Measurements from ENCODE around the gene SPTLC2. TPM values are rescaled to one million over a fixed set of nuclear protein-coding genes. Genes with fewer than 3 reads are reported as not detected.

The SPTLC2 gene
- total RNA-seq, 1 experiment from 2014 or later = 32.6 TPM

GRCh38 chr14:77646907-77647306, 30.5 kb upstream of the SPTLC2 start:
- H3T11ph ChIP-seq (ENCODE audit: low read length) = no peak overlapping the region
- H2BK20ac ChIP-seq (ENCODE audit: low read depth, low read length, poor library complexity, severe bottlenecking) = no peak overlapping the region
- Mint-ChIP-seq H3K9me3 (peaks cover 0 to 5% of the 10 kb centered on the region in 2 experiments; a peak in 2 of 5 replicates), H3K4me1 (no peaks in the 10 kb centered on the region), H3K36me3 (ENCODE audit: insufficient read depth in 1 of 3, low read depth in 3 of 3) (no peaks in the 10 kb centered on the region), H3K27me3 (ENCODE audit: low read depth) (peaks cover 5% of the 10 kb centered on the region; the same call in 1 of the 2 replicates), H3K4me3 (no peak overlapping the region), H3K27ac (no peak overlapping the region)
- H2BK12ac ChIP-seq (ENCODE audit: insufficient read length, low read depth, low read length) = no peak overlapping the region
- no peak overlapping the region for H3K56ac ChIP-seq (ENCODE audit: insufficient read length, low read depth, low read length)
- H2BK120ac ChIP-seq (ENCODE audit: low read depth, low read length, poor library complexity, severe bottlenecking) = no peak overlapping the region
- H4K5ac ChIP-seq (ENCODE audit: insufficient read length, low read depth, low read length) = no peak overlapping the region
- no peaks in the 10 kb centered on the region for H3K23me2 ChIP-seq (ENCODE audit: insufficient read length, low read depth, low read length, poor library complexity, severe bottlenecking)
- DNase-seq = no peak
- H3K14ac ChIP-seq (ENCODE audit: insufficient read depth, low read length) = no peak overlapping the region
- H3K4ac ChIP-seq (ENCODE audit: low read depth, low read length) = no peak overlapping the region
- no peak overlapping the region for H3K9ac ChIP-seq (ENCODE audit: extremely low read depth, insufficient read length, low read length)
- H2BK15ac ChIP-seq (ENCODE audit: low read depth, low read length) = no peak overlapping the region
- no peaks in the 10 kb centered on the region for H3K27me3 ChIP-seq (ENCODE audit: insufficient read depth, low read length)
- H2AK5ac ChIP-seq (ENCODE audit: insufficient read length, low read length) = no peak overlapping the region
- no peak overlapping the region for H3K23ac ChIP-seq (ENCODE audit: insufficient read length, low read depth, low read length)
- no peak overlapping the region for H3K27ac ChIP-seq (ENCODE audit: insufficient read length, low read depth, low read length)
- no peaks in the 10 kb centered on the region for H3K9me3 ChIP-seq (ENCODE audit: control insufficient read depth, low read depth, low read length)
- H2AFZ ChIP-seq (ENCODE audit: low read length) = no peak overlapping the region
- no peaks in the 10 kb centered on the region for H3K4me1 ChIP-seq (ENCODE audit: insufficient read depth, low read length)
- H3K18ac ChIP-seq (ENCODE audit: insufficient read length, low read depth, low read length) = no peak overlapping the region
- no peaks in the 10 kb centered on the region for H4K20me1 ChIP-seq (ENCODE audit: control insufficient read depth, insufficient read depth, insufficient read length)
- H4K8ac ChIP-seq (replicated peaks; ENCODE audit: insufficient read length, low read depth, low read length) = no peak overlapping the region
- no peak overlapping the region for H3K4me2 ChIP-seq (ENCODE audit: insufficient read depth, insufficient read length, low read length)
- H4K91ac ChIP-seq (ENCODE audit: insufficient read length, low read depth, low read length) = no peak overlapping the region
- H3K79me1 ChIP-seq (ENCODE audit: insufficient read depth, low read depth, low read length, poor library complexity, severe bottlenecking) = no peaks in the 10 kb centered on the region
- no CpG with 5 or more reads among the region's 4 CpGs for WGBS (ENCODE audit: extremely low coverage, insufficient read length, low lambda C conversion rate)
- no peaks in the 10 kb centered on the region for H3K79me2 ChIP-seq (ENCODE audit: insufficient read depth, low read length)
- TF ChIP-seq CTCF (conservative IDR thresholded peaks at IDR 0.05) = no peak
- H2BK5ac ChIP-seq (ENCODE audit: insufficient read length, low read length) = no peak overlapping the region
